GM19025 (cell line): Measurements from ENCODE around the gene IL36B.

ENCODE experiments used
- ATAC-seq: cut with Tn5 transposase; IDR thresholded peaks from one replicate; pipeline ENCODE4 v1.9.1; 2021; ENCODE audit warnings: mild to moderate bottlenecking, low read depth, moderate library complexity; ENCODE audit not compliant: unreplicated experiment

IL36B gene

DNA sequence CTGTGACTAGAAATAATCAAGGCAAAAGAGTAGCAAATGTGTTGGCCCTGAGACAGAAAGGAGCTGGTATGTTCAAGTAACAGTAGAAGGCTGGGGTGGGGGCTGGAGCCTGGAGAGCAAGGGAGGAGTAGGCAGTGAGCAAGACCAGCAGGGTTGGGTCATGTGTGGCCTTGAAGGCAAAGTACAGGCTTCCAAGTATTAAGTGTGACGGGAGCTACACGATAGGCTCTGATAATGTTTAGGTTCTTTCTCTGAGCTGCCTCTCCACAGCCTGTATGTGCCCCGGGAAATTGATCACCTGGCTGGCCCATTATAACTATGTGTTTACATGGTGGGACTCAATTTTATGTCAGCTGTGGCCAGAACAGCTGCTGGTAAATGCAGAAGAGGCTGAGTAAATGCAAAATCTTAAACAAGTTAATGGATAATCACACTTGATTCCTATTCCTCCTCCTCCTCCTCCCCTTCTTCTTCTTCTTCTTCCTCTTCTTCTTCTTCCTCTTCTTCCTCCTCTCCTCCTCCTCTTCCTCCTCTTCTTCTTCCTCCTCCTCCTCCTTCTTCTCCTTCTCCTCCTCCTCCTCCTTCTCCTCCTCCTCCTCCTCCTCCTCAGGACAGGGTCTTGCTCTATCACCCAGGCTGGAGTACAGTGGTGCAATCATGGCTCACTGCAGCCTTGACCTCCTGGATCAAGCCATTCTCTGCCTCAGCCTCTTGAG lies 24.4 kb upstream of the IL36B start:
- no peak for ATAC-seq

DNA sequence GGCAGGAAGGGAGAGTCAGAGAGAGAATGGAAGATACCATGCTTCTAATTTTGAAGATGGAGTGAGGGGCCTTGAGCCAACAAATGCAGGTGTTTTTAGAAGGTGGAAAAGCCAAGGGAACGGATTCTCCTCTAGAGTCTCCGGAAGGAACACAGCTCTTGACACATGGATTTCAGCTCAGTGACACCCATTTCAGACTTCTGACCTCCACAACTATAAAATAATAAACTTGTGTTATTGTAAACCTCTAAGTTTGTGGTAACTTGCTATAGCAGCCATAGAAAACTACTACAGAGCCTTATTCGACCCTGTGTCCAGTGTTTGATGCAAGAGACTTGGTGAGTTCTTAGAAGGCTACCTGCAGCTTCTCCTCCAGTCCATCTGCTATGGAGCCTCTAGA lies 22.9 kb upstream of the IL36B start:
- no peak for ATAC-seq

DNA sequence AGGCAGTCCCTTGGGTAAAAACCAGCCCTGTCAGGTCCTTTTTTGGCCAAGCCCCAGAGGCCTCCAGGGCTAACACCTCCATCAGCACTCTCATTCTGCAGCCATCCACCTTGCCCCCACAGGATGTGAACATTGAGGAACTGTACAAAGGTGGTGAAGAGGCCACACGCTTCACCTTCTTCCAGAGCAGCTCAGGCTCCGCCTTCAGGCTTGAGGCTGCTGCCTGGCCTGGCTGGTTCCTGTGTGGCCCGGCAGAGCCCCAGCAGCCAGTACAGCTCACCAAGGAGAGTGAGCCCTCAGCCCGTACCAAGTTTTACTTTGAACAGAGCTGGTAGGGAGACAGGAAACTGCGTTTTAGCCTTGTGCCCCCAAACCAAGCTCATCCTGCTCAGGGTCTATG lies 22.4 kb upstream of the IL36B start:
- no peak for ATAC-seq

DNA sequence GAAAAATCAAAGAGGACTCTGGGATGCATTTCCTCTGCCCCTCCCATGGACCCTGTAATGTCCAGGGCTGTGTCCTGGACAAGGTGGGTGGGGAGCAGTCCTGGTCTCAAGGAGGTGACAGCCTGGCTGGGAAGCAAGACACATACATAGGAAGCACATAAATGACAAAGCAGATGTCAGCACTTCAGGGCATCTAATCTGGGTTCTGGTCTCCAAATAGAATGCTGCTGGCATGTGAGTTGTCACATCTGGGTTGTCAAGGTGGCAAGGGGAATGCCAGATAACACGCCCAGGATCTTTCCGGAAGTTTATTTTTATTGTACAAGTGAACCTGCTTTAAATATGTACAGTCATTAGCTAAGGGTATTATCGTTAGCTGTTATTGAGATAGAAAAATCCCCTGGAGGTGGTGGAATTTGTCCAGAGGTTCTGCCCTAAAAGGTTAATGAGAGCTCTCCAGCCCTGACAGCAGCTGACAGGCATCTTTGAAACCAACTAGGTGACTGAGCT lies 20.7 kb upstream of the IL36B start:
- ATAC-seq, result no peak

DNA sequence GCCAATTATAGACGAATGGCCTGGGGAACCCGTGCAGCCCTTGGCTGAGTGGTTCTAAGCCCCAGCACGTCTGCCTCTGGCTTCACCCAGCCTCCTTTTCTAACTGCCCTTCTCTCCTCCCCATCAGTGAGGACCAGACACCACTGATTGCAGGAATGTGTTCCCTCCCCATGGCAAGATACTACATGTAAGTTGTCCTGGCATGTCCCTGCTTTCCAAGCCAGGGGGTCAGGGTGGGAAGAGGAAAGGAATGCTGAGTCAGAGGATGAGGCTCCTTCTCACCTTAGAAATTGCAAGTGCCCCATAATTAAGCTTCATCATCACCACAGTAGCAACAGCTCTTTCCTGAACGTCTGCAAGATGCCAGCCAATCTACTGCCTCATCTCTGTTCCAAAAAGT lies 19.9 kb upstream of the IL36B start:
- no peak for ATAC-seq

DNA sequence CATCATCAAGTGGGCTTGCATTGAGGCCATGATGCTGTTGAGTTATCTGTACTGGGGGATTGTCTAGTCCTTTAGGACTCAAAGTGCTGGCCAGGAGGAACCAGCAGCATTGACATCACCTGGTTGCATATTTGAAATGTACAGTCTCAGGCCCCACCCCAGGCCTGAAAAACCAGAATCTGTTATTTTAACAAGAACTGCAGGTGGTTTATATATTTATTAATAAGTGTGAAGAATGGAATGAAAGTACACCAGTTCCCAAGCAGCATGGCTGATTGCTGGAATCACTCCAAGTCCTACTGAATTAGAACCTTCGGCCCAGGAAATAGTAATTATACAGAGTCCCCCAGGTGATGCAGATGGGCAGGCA lies 17.9 kb upstream of the IL36B start:
- ATAC-seq, result no peak

DNA sequence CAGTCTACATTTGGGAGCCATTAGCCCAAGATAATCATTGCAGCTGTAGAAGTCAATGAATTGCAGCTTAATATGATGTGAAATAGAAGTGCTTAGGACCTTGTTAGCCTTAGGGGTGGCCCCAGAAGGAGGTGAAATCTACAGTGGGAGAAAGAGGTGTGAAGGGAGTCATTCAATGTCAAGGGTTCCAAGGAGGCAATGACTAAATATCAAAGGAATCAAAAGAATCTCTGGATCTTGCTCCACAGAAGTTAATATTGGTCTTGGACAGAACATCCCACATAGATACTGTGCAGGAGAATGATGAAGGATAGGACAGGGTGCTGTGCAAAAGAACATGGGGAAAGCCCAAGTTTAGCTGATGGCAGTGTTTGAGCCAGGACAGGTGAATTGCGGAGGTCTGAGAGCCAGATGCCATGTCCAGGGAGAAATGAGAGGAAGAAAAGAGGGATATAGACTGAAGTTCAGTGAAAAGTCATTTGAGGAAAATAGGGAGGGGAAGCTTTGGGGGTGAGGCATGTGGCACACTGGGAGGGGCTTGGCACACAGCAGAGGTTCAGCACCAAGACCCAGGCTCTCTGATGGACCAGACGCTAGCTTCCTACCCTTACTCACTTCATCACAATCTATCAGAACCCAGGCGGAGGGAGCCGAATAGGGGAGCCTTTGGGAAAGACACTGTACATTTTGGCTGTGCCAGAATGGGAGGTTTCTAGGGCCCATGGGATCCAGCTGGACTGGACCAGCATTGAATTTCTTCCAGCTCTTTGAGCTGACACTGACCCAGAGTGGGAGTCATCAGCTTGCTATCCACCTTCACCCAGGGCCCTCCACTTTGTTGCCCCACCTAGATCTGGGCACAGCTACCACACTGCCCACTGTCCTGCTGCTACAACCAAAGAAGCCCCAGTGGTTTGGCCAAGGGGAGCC lies 17.3 kb upstream of the IL36B start:
- ATAC-seq, result no peak

DNA sequence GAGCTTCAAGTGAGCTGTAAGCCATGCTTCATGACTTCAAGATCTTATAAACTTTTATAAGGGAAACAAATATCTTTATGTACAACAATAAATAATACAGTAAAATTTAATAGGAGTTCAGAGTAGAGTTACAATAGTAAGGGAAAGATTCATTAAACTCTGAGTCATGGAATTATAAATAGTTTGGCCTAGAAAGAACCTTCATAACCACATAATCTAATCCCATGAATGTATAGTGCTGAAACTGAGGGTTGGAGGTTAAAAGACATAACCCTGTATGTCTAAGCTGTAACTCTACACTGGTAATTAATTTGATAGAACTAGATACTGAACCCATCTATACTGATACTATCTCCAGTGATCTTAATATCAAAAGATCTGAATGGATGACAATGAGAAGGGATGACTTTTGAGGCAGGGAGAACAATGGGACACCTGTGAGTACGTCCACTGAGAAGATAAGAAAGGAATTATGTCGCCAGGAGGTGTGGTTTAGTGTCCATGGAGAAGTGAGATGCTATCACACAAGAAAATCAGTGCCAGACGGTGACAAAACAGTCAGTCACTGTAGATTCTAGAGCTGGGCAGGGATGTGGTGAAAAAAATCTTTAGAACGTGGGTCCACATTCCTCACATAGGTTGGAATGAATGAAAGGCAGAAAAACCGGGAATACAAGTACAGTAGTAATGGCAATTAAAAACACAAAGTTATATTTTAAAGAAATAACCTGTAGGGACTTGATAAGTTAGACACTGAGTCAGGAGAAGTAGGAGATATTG lies 16.2 kb upstream of the IL36B start:
- no peak for ATAC-seq

DNA sequence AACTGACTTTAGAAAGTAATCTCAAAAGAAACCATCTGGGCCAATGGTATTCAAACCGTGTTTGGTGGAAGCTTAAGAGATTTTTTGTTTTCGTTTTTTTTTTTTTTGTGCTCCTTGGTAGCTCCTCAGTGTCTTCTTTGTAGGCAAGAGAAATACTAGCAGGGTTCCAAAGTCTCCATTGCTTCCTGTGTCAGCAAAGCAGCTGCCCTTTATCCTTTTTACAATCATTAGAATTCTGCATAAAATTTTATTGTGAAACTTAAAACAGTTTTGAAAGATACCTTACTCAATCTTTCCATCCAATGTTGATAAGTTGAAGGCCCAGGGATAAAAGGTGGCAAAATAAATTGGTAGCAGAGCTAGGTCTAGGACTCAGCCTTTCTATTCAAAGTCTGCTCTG lies 15.6 kb upstream of the IL36B start:
- no peak for ATAC-seq

DNA sequence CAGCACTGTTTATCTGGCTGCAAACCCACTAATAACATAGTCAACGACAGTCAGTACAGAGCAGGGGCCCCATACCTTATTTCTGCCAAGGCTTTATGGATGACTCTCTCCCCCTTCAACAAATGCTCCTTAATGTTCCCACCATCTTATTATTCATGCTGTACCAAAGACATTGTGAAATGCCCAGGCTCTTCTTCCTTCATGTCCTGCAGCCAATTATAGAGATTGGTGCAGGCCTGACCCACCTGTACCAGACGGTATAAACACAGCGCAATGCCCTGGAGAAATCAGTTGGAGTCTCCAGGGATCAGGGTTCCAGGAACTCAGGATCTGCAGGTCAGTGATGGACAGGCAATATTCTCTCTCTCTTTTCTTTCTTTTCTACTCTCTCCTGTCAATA lies 15.0 kb upstream of the IL36B start, which contains the start of gene IL1F10:
TSS of gene IL1F10 (plus strand) at position 290 of the 400 bp plus-strand sequence. CDS start 4,769 bp downstream, outside the sequence.
- no peak for ATAC-seq

DNA sequence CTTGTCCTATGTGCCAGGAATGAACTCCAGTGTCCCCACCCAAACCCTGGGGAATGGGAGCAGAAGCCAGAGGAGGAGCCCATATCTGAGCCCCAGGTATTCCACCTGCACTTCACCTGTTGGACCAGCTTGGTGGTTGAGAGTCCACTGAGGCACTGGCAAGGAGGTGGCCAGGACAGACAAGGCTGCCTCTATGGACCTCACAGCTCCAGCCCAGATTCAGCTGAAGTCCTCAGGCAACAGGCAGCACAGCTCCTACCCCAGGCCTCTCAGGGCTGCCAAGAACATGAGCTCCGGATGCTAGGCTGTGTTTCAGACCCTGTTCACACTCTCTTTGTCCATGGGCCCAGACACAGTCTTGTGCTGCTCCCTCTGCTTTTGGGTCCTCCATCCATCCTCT lies 12.2 kb upstream of the IL36B start:
- no peak for ATAC-seq

DNA sequence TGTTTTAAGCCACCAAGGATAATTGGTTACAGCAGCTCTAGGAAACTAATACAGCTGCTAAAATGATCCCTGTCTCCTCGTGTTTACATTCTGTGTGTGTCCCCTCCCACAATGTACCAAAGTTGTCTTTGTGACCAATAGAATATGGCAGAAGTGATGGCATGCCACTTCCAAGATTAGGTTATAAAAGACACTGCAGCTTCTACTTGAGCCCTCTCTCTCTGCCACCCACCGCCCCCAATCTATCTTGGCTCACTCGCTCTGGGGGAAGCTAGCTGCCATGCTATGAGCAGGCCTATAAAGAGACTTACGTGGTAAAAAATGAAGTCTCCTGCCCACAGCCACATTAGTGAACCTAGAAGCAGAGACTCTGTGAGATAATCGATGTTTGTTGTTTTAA lies 11.6 kb upstream of the IL36B start:
- ATAC-seq, result no peak

DNA sequence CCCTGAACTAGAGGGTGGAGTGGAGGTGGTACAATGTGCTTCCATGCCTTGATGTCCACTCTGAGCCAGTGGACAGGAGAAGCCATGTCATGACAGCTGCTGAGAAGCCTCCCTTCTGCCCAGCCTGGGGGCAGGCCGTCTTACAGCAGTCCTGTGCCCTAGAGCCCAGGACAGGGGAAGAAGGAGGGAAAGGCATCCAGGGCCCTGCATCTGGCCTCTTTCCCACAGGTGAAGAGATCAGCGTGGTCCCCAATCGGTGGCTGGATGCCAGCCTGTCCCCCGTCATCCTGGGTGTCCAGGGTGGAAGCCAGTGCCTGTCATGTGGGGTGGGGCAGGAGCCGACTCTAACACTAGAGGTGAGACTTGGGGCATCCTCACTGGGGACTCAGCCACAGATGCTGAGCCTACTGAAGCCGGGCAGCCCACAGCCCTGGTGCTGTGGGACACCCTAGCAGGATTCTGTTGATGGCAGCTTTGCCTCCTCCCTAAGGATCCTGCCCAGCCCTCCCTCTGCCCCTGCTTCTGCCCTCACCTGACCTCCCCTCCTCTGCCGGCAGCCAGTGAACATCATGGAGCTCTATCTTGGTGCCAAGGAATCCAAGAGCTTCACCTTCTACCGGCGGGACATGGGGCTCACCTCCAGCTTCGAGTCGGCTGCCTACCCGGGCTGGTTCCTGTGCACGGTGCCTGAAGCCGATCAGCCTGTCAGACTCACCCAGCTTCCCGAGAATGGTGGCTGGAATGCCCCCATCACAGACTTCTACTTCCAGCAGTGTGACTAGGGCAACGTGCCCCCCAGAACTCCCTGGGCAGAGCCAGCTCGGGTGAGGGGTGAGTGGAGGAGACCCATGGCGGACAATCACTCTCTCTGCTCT lies 9.5 kb upstream of the IL36B start:
- ATAC-seq, result no peak

DNA sequence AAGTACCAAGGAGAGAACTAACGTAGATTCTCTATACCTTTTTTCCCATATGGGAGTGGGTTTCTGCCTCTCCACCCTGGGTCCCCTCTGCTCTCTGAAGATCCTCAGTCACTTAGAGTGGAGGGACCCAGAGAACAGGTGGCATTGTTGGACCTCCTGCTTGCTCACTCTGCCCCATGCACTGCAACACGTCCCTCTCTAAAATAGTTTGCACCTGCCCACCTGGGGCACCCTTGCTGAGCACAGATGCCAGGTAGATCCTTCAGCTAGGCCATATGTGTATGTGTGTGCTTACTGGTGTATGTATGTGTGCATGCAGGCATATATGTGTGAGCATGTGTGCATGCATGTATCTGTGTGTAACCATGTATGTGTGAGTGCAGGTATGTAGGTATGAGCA lies 8.6 kb upstream of the IL36B start:
- no peak for ATAC-seq

DNA sequence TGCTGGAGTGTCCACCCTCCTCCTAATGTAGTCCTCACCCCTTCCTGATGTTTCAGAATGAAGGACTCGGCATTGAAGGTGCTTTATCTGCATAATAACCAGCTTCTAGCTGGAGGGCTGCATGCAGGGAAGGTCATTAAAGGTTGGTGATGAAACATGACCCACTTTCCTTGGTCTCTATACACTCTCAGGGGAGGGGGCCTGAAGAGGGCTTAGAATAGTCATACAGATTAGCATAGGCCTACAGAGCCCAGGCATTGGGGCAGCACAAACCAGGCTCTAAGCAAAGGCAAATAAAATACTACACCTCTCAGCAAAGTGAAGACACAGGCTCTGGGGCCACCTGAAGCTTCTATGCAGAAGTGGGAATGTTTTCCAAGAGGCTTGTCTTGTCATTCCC lies 8.1 kb upstream of the IL36B start:
- ATAC-seq, result no peak

DNA sequence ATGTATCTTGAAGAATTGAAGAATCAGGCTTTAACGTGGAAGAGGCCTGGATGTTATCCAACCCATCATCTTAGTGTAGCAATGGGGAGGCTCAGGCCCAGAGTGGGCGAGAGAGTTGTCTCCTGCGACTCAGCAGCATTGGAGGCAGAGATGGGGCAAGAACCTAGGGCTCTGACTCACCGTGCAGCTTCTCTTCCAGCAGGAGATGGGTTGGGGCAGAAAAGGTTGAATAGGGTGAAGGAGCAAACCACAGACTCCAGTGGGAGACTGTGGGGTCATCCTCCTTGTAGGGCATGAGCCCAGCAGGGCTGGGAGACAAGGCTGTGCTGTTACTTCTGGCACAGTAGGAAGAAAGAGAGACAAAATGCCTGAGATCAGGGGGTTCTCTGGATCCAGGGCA lies 7.7 kb upstream of the IL36B start:
- no peak for ATAC-seq

DNA sequence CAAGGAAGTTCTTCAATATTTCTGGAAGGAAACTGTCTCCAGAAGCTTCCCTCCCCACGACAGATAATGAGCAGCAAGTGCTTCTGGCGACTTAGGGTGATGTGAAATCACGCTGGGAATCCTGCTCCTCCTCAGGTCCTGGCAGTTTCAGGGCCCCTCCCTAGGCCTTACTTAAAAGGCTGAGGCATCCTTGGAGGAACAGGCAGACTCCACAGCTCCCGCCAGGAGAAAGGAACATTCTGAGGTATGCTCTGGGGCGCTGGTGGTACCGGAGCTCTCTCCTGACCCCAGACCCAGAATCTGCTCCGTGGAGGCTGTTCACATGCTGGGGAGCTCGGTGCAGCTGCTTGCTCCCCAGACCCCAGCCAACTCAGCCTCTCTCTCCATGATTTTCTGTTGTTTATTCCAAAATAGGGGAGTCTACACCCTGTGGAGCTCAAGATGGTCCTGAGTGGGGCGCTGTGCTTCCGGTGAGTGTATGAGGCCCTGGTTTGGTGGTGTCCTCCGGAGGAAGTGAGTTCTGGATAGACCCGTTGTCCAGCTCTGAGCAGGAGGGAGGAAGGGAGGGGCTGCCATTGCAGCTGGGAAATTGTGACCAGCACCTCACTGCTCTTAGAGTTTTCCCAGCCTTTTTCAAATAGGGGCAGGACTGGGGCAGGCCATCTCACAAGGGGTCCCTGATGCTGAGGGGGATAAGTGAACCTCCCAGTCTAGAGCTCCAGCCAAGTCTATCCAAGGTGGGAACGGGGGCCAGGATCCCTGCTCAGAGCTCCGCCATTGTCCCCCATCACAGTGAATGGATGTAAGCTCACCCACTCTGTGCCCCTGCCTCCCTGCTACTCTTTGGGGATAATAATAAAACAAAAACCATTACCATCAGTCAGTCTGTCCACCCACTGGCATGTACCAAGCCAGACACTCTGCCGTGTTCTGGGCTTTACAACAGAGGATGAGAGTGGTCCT lies 6.6 kb upstream of the IL36B start, which contains the start of gene IL36RN:
TSS of gene IL36RN (plus strand) at position 201 of the 963 bp plus-strand sequence. CDS start at position 442, 241 bp downstream.
- ATAC-seq, result no peak

DNA sequence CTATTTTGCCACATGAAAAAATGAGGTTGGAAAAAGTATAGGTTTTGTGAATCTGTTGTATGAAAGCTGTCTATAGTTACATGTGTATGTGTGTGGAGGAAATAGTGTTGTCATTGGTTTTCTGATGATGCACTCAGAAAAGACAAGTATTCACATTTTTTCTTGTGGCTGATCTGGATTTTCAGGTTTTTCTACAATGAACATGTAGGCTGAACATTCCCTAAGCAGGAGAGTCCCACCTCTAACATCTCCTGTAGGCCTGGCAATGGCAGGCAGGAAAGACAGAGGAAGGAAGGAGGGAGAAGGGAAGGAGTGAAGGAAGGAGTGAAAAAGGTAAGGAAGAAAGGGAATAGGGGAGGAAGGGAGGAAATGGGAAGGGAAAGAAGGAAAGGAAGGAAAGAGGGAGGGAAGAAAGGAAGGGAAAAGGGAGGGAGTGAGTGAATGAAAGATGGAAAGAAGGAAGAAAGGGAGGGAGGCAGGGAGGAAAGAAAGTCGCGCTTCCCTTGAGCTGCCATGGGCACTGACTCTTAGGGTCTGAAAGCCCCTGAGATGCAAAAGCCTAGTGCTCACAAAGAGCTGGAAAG lies 5.8 kb upstream of the IL36B start:
- ATAC-seq, result no peak
